ENCODE measurements around the gene PLA2G4E. TPM values are rescaled to one million over a fixed set of nuclear protein-coding genes. Genes with fewer than 3 reads are reported as not detected.

Gene PLA2G4E
- total and polyA plus RNA-seq, 9 of the 15 experiments (the other 6 are each of a cell fraction or from before 2014, with no cell fraction given), result 0.03 TPM; not detected in 8

DNA sequence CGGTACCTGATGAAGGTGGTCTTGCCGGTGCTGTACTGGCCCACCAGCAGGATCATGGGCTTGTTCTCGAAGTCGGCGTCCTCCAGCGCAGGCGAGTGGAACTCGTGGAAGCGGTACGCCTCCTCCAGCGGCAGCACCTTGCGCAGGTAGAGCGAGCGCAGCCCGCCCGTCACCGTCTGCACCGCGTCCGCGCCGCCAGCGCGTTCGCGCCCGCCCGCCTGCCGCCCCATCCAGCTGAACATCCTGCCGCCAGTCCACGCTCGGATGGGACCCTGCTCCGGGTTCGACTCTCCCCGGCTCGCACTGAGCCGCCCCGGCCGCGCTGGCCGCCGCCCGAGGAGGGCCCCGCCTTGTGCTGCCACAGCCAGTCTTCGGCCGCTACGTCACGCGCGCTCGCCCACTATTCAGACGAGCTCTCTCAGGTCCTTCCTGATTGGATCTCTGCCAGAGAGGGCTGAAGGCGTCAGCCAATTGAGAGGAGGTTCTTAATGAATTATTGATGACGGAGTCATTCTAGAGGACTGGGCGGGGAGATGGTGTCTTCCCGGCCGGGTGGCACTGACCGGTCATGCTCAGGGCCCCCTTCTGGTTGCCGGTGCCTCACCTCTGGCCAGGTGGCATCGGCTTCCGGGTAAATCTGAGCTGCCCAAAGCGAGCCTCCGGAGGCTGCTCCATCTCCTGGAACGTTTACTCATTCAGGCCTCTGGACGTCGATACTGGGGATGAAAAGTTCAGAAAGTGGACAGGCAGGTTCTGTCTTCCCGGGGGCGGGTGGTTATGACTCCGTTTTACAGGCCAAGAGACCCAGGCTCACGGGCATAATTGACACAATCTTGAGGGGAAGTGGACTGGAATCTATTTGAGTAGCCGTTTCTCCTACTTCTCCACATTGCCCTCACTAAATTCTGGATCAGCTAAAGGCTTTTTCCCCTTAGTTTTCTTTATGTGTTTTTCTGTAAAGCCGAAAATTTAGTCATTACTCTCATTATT lies 48.3 kb downstream of the PLA2G4E start, which contains the start of gene EHD4 (continued):
- TF ChIP-seq, protein P1, sequence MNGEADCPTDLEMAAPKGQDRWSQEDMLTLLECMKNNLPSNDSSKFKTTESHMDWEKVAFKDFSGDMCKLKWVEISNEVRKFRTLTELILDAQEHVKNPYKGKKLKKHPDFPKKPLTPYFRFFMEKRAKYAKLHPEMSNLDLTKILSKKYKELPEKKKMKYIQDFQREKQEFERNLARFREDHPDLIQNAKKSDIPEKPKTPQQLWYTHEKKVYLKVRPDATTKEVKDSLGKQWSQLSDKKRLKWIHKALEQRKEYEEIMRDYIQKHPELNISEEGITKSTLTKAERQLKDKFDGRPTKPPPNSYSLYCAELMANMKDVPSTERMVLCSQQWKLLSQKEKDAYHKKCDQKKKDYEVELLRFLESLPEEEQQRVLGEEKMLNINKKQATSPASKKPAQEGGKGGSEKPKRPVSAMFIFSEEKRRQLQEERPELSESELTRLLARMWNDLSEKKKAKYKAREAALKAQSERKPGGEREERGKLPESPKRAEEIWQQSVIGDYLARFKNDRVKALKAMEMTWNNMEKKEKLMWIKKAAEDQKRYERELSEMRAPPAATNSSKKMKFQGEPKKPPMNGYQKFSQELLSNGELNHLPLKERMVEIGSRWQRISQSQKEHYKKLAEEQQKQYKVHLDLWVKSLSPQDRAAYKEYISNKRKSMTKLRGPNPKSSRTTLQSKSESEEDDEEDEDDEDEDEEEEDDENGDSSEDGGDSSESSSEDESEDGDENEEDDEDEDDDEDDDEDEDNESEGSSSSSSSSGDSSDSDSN (IDR thresholded peaks at IDR 0.05; ENCODE audit: borderline replicate concordance in 1 of 2, low read depth in 2 of 2, low read length in 2 of 2), result peak in 1 of 2 experiments; percentile 81; a peak in 2 of 4 replicates
- TF ChIP-seq CSDE1 (IDR thresholded peaks at IDR 0.05), result peak in 1 of 2 experiments; percentile 40; a peak in 1 of 4 replicates
- no peak for TF ChIP-seq PTTG1 (tag; IDR thresholded peaks at IDR 0.05; ENCODE audit: low read depth)
- TF ChIP-seq, protein P2, sequence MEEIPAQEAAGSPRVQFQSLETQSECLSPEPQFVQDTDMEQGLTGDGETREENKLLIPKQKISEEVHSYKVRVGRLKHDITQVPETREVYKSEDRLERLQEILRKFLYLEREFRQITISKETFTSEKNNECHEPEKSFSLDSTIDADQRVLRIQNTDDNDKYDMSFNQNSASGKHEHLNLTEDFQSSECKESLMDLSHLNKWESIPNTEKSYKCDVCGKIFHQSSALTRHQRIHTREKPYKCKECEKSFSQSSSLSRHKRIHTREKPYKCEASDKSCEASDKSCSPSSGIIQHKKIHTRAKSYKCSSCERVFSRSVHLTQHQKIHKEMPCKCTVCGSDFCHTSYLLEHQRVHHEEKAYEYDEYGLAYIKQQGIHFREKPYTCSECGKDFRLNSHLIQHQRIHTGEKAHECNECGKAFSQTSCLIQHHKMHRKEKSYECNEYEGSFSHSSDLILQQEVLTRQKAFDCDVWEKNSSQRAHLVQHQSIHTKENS (CRISPR knock-in tag; IDR thresholded peaks at IDR 0.05), result no peak
- TF ChIP-seq CREB1 (IDR thresholded peaks at IDR 0.05), result peak; percentile 88
- peak; percentile 94 for TF ChIP-seq CREB1 (CRISPR knock-in tag; IDR thresholded peaks at IDR 0.05)
- TF ChIP-seq, protein P3, sequence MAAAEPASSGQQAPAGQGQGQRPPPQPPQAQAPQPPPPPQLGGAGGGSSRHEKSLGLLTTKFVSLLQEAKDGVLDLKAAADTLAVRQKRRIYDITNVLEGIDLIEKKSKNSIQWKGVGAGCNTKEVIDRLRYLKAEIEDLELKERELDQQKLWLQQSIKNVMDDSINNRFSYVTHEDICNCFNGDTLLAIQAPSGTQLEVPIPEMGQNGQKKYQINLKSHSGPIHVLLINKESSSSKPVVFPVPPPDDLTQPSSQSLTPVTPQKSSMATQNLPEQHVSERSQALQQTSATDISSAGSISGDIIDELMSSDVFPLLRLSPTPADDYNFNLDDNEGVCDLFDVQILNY (CRISPR knock-in tag; IDR thresholded peaks at IDR 0.05), result no peak
- TF ChIP-seq, protein P4, sequence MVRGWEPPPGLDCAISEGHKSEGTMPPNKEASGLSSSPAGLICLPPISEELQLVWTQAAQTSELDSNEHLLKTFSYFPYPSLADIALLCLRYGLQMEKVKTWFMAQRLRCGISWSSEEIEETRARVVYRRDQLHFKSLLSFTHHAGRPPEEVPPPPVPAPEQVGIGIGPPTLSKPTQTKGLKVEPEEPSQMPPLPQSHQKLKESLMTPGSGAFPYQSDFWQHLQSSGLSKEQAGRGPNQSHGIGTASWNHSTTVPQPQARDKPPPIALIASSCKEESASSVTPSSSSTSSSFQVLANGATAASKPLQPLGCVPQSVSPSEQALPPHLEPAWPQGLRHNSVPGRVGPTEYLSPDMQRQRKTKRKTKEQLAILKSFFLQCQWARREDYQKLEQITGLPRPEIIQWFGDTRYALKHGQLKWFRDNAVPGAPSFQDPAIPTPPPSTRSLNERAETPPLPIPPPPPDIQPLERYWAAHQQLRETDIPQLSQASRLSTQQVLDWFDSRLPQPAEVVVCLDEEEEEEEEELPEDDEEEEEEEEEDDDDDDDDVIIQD (CRISPR knock-in tag; IDR thresholded peaks at IDR 0.05), result no peak
- TF ChIP-seq TEAD2 (tag; IDR thresholded peaks at IDR 0.05), result no peak
- TF ChIP-seq, protein P5, sequence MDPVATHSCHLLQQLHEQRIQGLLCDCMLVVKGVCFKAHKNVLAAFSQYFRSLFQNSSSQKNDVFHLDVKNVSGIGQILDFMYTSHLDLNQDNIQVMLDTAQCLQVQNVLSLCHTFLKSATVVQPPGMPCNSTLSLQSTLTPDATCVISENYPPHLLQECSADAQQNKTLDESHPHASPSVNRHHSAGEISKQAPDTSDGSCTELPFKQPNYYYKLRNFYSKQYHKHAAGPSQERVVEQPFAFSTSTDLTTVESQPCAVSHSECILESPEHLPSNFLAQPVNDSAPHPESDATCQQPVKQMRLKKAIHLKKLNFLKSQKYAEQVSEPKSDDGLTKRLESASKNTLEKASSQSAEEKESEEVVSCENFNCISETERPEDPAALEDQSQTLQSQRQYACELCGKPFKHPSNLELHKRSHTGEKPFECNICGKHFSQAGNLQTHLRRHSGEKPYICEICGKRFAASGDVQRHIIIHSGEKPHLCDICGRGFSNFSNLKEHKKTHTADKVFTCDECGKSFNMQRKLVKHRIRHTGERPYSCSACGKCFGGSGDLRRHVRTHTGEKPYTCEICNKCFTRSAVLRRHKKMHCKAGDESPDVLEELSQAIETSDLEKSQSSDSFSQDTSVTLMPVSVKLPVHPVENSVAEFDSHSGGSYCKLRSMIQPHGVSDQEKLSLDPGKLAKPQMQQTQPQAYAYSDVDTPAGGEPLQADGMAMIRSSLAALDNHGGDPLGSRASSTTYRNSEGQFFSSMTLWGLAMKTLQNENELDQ (CRISPR knock-in tag; IDR thresholded peaks at IDR 0.05; ENCODE audit: borderline replicate concordance), result no peak
- no peak for TF ChIP-seq ARNT (IDR thresholded peaks at IDR 0.05)
- TF ChIP-seq ZNF224 (CRISPR knock-in tag; IDR thresholded peaks at IDR 0.05), result no peak
- TF ChIP-seq POLR3G (IDR thresholded peaks at IDR 0.05; ENCODE audit: extremely low read depth, insufficient read length, insufficient replicate concordance), result no peak
- TF ChIP-seq HSF4 (CRISPR knock-in tag; IDR thresholded peaks at IDR 0.05; ENCODE audit: borderline replicate concordance), result no peak
- no peak for TF ChIP-seq BHLHE40 (IDR thresholded peaks at IDR 0.05; ENCODE audit: low read length)
- TF ChIP-seq NCOA2 (IDR thresholded peaks at IDR 0.05; ENCODE audit: partially characterized antibody in 2 of 2), result no peak
